K562 (cell line): ENCODE data around the gene ITPR2.

Experiments
- POLR2A ChIP-seq: fragments of 450-650 bp; conservative IDR thresholded peaks from 2 replicates; pipeline ENCODE4 v1.6.1; 2016
- TF ChIP-seq, protein P1 (sequence below), 2 experiments: fragments of 450-650 bp in 1 of 2; sonication (generic) in 1 of 2; formaldehyde crosslinking in 1 of 2; IDR thresholded peaks in 1 of 2; conservative IDR thresholded peaks in 1 of 2; 2 replicates each; pipeline versions ENCODE4 v1.6.1 to v1.8.1; 2016 to 2023; ENCODE audit warnings: mild to moderate bottlenecking in 2 of 2, moderate library complexity in 2 of 2, inconsistent platforms in 1 of 2, missing genetic modification reagents in 1 of 2

GRCh38 chr12:26290565-26290964 is 542.4 kb downstream of the ITPR2 start:
- TF ChIP-seq POLR2A = no peak
- TF ChIP-seq, protein P1, sequence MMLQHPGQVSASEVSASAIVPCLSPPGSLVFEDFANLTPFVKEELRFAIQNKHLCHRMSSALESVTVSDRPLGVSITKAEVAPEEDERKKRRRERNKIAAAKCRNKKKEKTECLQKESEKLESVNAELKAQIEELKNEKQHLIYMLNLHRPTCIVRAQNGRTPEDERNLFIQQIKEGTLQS (IDR thresholded peaks at IDR 0.05) = no peak
- TF ChIP-seq, protein P1 (CRISPR knock-in tag; conservative IDR thresholded peaks at IDR 0.05) = no peak
